Epidermal melanocyte (primary cell): ENCODE results near the gene LRRC31.

Experiments used
- DNase-seq: peaks from one replicate; pipeline ENCODE4 v3.0.0; 2011; ENCODE audit warnings: low spot score; ENCODE audit not compliant: insufficient read length

The LRRC31 gene

DNA sequence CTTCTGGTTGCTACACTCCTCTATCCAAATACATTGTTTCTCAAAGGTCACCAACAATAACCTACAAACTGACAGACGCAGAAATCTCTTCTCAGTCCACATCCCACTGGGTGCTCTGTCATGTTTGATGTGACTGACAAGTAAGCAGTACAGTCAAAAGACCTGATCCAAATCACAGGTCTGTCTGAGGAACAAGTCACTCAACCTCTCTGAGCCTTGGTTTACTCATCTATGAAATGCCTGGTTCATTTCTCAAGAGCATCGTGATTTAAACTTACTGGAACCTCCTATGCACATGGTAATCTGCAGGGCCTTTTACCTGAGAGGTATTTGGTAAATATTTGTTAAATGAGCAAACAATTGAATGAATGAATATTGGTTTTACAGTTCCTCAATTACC is 5.5 kb downstream of the LRRC31 start:
- DNase-seq = no peak

DNA sequence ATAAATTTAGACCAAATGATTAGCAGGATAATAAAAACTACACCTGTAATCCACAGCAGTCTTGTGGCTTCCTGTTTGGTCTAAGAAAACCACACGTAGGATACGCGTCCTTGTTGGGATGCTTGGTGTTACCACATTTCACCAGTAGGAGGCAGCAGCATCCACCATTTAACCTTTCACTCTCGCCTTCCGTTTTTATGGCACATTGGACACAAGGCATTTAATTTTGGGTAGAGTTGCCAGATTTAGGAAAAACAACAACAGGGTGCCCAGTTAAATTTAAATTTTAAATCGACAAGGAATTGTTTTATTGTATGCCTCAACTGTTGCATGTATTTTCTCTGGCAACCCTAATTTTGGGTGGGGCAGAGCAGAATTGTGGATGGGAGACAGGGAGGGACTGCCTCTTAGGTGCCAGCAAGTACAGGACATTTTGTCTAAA is 6.3 kb downstream of the LRRC31 start:
- no peak for DNase-seq

DNA sequence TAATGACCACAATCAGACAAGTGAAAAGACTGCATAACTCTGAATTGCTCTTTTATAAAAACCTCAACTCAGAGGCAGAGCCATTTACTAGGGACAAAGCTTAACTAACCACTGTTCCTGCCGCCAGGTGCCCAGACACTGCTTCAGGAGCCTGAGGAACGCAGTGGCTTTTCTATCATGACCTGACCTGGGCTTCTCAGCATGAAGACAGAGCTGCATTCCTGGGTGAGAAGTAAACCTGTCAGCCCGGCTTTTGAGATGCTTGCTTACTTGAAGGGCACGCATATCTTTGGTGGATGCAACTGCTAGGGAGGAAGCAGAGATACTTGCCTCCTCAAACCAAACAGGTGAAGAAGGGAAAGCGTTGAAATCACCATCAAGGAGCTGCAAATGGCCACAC is 7.9 kb downstream of the LRRC31 start:
- no peak for DNase-seq

DNA sequence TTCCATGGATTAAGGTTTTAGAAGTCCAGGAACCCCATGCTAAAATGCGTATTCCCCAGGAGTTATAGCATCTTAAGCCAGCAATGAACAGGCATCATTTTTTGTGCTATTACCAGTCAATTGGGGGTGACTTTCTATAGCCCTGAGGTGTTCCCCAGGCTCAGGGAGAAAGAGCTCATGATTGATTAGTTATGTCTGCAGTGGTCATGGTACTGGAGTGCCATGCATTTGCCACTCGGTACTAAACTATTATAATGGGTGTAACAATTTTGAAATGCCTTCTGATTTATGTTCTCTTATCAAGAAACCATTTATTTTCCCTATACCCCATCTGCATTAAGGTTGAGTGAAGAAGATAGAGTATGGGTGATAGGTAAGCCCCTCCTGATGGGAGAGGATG is 11.9 kb downstream of the LRRC31 start:
- DNase-seq = no peak

DNA sequence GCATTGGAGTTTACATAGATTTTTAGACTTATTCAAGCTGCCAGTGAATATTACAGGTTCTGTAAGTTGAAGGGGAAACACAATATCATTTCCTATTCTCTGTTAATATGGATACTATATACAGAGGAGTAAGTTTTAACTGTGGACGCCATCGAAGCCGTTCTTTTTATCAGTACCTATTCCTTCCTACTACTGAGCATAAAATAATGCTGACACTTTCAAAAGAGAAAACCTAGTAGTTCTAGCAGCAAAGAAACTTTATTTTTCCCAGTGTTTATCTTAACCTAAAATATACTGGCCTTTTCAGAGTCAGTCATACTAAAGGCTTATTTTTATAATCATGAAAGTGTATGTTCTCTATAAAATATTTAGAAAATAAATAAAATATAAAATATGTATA is 14.2 kb downstream of the LRRC31 start:
- DNase-seq = no peak

DNA sequence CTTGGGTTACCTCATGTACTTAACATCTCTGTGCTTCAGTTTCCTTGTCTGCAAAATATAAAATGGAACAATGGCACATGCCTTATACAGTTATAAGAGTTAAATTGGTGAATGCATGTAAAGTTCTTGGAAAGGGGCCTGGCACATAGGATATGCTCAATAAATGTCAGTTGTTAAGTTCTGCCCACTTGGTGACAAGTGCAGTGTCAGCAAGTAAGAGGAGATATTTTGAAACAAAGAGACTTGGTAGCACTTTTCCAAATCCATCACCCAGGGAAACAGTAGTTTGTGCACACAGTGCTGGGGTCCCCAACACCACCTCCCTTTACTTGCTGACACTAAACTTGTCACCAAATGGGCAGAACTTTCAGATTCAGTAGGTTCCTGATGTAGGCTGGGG is 19.1 kb downstream of the LRRC31 start:
- no peak for DNase-seq

DNA sequence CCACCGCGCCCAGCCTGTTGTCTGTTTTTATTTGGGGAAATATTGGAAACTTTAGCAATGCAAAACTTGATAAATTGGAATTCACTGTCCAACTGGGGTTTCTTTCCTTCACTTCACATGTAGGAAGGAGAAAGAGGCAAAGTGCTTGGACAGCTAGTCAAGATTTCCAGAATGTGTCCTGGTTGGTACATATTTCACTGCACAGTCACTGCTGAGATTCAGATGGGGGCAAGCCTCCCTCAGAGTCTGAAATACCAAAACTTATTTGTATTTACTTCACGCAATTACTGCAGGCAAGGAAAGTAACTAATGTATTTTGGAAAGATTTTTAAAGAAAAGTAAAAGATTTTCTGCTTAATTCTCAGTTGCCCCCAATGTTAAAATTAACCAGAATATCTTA is 21.0 kb downstream of the LRRC31 start:
- DNase-seq = no peak

DNA sequence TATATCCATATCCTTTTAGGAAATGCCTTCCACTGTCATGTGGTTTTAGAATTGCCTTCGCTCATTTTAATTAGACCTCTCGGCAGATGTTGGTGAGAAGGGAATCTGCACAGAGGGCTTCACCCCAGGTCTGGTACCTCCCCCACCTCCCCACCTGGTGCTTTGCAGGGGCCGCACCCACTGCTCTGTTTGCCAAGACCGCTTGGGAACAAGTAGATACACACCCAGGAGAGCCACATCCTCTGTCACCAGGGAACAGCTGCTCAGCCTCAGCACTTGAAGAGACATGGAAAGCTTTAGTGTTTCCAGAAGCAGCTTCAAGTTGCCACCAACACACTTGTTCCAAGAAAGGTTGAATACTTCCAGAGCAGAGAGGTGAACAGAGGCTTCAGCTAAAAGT is 21.8 kb downstream of the LRRC31 start:
- no peak for DNase-seq

DNA sequence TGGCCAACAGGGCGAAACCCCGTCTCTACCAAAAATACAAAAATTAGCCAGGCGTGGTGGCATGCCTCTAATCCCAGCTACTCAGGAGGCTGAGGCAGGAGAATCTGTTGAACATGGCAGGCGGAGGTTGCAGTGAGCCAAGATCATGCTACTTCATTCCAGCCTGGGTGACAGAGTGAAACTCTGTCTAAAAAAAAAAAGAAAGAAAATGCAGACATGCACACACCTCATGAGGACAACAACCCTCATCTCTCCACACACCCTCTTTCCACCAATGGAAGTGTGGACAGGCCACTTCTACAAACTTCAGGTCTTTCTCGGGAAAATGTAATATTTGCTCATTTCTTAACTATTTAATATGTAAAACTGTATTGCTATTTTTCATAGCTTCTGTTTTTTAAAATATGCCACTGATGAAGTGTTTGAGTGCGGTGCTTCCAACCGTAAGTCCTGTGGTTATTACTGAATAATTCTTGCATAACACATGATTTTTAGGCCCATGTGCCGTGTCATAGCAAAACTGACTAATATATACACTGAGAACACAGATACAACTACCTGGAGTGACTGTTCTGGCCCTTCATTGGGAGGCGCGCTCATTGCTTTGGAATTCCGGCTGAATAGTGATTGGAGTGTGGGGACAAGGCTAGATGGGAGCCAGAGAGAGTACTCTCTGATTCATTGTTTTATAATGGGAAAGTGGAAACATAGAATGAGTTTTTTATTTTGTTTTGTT is 23.1 kb downstream of the LRRC31 start:
- DNase-seq = no peak

DNA sequence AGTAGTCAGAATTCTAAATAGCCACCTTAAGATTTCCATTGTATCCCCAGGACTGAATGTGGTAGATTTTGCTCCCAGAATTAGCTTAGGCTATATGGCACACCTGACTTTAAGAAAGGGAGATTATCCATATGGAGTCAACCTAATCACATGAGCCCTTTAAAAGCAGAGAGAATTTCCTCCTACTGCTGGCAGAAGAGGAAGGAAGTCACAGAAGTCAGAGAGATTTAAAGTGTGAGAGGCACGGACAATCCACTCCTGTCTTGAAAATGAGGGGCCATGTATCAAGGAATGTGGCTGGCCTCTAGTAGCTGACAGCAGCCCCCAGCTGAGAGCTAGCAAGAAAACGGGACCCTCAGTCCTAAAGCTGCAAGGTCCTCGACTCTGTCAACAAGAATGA is 26.8 kb downstream of the LRRC31 start:
- DNase-seq = no peak

DNA sequence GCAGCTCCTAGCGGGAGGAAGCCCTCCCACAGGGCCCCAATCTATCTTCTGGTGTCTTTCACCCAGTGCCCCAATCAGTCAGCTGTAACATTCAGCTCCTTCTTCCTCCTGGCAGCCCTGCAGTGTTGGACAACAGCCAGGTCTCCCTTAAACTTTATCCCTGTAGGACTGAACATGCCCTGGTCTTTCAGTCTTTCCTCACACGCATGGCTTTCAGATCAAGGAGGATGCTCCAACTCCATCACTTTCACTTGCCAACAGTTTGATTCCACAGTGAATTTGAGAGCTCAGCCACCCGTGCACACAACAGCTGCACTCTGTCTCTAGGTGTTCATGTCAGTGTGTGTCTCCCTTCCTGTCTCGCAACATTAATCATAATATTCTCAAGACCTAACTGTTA is 28.6 kb downstream of the LRRC31 start:
- DNase-seq = no peak

DNA sequence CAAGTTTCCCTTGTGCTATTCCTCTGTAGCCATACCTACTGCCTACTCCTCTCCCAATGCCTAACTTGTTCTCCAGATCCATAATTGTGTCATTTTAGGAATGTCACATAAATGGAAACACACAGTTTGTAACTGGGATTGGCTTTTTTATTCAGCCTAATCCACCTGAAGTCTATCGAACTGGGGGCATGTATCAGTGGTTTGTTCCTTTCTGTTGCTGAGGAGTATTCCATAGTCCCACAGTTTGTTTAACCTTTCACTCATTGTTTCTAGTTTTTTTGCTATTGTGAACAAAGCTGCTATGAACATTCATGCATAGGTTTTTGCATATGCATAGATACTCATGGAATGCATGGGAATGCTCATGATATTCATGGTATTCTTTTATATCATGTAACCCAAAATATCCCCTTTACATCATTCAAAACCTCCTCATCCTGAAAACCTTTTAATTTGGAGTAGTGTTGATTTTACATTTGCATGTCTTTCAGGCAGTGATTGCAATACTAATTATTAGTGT is 31.2 kb downstream of the LRRC31 start:
- no peak for DNase-seq

DNA sequence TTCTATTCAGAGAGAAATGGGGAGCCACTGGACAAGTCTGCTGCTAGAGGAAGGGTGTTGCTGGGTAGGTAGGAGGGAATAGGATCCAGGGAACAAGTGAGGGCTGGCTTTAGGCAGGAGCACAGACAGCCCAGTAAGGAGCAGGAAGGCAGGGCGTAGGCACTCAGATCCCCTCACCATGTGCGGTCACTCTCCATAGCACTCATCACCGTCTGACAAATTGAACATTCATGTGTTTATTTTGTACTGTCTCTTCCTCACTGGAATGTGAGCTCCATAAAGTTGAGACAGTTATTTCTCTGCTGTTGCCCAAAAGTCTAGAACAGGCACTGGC is 32.8 kb downstream of the LRRC31 start:
- no peak for DNase-seq

DNA sequence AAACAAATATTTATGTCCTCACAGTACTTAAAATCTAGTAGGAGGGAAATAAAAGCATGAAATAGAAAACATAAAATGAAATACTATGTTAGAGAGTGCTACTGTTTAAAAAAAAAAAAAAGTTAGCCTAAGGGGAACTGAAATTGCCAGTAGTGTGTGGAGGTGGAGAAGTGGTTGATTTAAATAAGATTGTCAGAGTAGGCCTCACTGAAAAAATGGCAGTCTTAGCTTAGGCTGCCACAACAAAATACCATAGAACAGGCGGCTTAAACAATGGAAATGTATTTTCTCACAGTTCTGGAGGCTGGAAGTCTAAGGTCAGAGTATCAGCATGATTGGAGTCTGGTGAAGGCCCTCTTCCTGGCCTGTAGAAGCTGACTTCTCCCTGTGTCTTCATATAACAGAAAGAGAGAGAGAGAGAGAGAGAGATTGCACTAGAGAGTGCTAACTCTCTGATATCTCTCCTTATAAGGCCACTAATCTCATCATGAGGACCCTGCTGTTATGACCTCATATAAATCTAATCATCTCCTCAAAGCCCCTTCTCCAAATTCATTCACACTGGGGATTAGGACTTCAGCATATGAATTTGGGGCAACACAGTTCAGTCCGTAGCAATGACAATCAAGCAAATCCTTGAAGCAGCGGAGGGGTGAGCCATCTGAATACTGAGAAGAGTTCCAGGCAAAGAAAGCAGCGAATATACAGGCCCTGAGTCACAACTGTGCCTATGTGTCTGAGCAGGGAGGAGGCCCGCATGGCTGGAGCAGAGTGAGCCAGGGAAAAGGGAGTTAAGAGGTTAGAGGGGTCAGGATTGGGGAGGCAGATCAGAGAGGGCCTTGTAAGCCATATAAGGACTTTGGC is 33.4 kb downstream of the LRRC31 start:
- no peak for DNase-seq

DNA sequence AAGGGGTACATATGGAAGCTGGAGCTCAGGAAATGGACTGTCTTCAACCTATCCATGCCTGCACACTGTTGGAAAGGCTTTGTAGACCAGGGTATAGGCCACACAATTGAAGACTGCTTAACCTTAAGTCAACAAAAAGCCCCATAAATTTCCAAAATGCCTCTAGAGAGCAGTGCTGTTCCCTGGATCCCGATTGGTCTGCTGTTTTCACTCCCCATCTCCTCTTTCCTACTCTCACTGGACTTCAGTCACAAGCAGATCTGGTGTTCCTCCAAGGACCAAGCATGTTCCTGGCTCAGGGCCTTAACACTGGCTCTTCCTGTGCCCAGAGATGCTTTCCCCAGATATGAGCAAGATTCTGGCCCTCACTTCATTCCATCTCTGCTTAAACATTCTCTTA is 34.2 kb downstream of the LRRC31 start:
- no peak for DNase-seq

DNA sequence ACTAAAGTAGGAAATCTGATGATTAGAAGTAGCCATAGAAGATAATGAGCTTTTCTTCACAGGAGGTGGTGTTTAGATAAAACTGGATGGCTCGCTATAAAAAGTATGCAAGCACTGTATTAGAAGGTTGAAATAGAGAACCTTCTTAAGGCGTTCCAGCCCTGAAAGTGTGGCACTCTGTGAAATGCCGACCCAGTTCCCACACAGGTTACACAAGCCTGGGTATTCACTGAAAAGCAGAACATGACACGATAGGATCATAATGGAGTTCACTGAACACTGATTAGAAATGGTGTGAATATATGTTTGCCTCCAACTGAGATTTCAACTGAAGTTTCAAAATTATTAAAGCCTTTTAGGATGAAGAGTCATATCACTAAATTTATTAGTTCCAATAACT is 42.0 kb downstream of the LRRC31 start:
- no peak for DNase-seq

DNA sequence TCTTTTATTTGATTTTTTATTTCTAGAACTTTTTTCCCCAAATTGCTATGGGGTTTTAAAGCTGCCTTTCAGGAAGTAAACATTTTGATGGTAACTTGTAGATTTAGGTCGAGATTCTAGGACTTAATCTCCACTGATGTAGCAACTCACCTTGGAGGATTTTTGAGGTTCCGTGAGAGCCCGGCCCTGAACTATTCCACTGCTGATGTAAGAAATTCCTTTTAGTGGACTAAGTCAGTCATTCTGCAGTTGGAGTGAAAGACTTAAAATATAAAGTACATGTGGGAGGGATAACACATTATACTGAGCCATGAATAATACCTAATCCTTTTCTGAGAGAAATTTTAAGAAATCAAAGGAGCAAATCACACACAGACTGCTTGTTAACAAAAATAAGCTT is 44.4 kb downstream of the LRRC31 start:
- DNase-seq = no peak

DNA sequence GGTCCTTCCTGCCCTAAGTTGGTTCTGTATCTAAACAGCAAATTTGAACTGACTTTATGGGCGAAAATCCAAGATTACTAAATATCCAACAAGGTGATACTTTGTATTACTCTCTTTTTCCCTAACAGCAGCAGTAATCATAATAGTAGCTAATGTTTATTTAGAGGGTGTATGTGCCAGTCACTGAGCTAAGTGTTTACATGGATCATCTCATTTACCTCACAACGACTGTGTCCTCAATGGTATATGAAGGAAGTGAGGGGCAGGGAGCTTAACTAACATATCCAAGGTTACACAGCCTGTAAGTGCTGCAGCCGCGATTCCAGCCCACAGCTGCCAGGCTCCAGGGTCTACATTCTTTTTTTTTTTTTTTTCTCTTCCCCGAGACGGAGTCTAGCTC is 46.8 kb downstream of the LRRC31 start:
- DNase-seq = no peak

DNA sequence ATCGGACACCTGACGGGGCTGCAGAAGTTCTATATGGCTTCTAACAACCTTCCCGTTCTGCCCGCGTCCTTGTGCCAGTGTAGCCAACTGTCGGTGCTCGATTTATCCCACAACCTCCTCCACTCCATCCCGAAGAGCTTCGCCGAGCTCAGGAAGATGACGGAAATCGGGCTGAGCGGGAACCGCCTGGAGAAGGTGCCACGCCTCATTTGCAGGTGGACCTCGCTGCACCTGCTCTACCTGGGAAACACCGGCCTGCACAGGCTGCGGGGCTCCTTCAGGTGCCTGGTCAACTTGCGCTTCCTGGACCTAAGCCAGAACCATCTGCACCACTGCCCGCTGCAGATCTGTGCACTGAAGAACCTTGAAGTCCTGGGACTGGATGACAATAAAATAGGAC is 47.2 kb downstream of the LRRC31 start:
- no peak for DNase-seq

DNA sequence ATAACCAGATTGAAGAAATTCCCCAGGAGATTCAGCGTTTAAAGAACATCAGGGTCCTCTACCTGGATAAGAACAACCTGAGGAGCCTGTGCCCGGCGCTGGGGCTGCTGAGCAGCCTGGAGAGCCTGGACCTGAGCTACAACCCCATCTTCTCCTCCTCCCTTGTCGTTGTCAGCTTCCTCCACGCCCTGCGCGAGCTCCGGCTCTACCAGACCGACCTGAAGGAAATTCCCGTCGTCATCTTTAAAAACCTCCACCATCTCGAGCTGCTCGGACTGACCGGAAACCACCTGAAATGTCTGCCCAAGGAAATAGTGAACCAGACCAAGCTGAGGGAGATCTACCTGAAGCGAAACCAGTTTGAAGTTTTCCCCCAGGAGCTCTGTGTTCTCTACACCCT is 47.6 kb downstream of the LRRC31 start:
- no peak for DNase-seq

DNA sequence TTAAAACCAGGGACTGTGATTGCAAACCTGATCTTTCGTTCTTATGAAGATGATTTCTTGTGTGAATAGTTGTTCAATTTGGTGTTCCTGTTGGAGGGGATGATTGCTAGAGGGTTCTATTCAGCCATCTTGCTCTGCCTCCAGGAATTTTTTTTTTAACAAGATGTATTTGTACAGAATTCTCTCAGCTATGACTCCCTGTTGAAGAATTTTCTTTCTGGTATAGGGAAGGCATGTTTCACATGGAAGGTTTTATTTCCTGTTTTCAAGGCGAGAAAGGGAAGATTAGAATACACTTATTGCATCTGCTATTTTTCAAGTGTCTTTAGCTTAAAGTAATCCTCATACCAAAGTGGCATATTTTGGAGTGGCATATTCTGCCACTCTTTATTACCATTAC is 51.4 kb downstream of the LRRC31 start:
- no peak for DNase-seq

DNA sequence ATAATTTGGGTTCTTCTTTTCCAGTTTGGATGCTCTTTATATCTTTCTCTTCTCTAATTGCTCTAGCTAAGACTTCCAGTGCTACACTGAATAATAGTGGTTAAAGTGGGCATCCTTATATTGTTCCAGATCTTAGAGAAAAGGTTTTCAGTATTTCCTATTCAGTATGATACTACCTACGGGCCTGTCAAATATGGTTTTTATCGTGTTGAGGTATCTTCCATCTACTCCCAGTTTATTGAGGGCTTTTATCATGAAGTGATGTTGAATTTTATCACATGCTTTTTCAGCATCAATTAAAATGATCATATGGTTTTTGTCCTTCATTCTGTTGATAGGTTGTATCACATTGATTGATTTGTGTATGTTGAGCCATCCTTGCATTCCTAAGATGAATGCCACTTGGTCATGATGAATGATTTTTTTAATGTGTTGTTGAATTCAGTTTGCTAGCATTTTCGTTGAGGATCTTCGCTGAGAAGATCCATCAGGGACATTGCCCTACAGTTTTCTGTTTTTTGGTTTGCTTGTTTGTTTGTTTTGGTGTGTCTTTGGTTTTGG is 54.1 kb downstream of the LRRC31 start:
- DNase-seq = no peak
